ENCODE data around the gene KCND3. TPM values are rescaled to one million over a fixed set of nuclear protein-coding genes. Genes with fewer than 3 reads are reported as not detected.

Gene KCND3
- total and polyA plus RNA-seq, 2 experiments from 2014 or later, result 0.10 to 0.18 TPM

DNA sequence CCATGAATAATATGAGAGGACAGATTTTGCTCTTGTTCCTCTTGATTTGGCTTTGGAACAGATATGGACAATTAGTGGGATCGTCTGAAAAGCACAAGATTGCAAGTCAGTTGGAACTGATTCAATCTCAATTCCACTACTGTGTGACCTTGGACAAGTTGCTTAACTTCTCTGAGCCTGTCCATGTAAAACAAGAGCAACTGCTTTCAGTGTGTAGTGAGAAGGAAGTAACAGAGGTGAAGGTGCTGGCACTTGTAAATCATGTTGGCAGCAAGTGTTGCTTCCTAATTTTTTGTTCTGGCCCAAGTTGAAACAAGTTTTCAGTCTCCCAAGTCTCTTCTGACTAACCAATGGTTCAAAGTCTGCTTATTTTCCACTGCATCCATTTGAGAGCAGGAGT, 265.6 kb downstream of the KCND3 start:
- DNase-seq (ENCODE audit: low spot score), result no peak
- ATAC-seq, result no peak
- TF ChIP-seq, protein P1, sequence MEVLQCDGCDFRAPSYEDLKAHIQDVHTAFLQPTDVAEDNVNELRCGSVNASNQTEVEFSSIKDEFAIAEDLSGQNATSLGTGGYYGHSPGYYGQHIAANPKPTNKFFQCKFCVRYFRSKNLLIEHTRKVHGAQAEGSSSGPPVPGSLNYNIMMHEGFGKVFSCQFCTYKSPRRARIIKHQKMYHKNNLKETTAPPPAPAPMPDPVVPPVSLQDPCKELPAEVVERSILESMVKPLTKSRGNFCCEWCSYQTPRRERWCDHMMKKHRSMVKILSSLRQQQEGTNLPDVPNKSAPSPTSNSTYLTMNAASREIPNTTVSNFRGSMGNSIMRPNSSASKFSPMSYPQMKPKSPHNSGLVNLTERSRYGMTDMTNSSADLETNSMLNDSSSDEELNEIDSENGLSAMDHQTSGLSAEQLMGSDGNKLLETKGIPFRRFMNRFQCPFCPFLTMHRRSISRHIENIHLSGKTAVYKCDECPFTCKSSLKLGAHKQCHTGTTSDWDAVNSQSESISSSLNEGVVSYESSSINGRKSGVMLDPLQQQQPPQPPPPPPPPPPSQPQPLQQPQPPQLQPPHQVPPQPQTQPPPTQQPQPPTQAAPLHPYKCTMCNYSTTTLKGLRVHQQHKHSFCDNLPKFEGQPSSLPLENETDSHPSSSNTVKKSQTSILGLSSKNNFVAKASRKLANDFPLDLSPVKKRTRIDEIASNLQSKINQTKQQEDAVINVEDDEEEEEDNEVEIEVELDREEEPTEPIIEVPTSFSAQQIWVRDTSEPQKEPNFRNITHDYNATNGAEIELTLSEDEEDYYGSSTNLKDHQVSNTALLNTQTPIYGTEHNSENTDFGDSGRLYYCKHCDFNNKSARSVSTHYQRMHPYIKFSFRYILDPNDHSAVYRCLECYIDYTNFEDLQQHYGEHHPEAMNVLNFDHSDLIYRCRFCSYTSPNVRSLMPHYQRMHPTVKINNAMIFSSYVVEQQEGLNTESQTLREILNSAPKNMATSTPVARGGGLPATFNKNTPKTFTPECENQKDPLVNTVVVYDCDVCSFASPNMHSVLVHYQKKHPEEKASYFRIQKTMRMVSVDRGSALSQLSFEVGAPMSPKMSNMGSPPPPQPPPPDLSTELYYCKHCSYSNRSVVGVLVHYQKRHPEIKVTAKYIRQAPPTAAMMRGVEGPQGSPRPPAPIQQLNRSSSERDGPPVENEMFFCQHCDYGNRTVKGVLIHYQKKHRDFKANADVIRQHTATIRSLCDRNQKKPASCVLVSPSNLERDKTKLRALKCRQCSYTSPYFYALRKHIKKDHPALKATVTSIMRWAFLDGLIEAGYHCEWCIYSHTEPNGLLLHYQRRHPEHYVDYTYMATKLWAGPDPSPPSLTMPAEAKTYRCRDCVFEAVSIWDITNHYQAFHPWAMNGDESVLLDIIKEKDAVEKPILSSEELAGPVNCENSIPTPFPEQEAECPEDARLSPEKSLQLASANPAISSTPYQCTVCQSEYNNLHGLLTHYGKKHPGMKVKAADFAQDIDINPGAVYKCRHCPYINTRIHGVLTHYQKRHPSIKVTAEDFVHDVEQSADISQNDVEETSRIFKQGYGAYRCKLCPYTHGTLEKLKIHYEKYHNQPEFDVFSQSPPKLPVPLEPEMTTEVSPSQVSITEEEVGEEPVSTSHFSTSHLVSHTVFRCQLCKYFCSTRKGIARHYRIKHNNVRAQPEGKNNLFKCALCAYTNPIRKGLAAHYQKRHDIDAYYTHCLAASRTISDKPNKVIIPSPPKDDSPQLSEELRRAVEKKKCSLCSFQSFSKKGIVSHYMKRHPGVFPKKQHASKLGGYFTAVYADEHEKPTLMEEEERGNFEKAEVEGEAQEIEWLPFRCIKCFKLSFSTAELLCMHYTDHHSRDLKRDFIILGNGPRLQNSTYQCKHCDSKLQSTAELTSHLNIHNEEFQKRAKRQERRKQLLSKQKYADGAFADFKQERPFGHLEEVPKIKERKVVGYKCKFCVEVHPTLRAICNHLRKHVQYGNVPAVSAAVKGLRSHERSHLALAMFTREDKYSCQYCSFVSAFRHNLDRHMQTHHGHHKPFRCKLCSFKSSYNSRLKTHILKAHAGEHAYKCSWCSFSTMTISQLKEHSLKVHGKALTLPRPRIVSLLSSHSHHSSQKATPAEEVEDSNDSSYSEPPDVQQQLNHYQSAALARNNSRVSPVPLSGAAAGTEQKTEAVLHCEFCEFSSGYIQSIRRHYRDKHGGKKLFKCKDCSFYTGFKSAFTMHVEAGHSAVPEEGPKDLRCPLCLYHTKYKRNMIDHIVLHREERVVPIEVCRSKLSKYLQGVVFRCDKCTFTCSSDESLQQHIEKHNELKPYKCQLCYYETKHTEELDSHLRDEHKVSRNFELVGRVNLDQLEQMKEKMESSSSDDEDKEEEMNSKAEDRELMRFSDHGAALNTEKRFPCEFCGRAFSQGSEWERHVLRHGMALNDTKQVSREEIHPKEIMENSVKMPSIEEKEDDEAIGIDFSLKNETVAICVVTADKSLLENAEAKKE (CRISPR knock-in tag; IDR thresholded peaks at IDR 0.05), result no peak
- TF ChIP-seq EZH2phosphoT487 (IDR thresholded peaks at IDR 0.05; ENCODE audit: unreplicated experiment), result no peak
- TF ChIP-seq, protein P2, sequence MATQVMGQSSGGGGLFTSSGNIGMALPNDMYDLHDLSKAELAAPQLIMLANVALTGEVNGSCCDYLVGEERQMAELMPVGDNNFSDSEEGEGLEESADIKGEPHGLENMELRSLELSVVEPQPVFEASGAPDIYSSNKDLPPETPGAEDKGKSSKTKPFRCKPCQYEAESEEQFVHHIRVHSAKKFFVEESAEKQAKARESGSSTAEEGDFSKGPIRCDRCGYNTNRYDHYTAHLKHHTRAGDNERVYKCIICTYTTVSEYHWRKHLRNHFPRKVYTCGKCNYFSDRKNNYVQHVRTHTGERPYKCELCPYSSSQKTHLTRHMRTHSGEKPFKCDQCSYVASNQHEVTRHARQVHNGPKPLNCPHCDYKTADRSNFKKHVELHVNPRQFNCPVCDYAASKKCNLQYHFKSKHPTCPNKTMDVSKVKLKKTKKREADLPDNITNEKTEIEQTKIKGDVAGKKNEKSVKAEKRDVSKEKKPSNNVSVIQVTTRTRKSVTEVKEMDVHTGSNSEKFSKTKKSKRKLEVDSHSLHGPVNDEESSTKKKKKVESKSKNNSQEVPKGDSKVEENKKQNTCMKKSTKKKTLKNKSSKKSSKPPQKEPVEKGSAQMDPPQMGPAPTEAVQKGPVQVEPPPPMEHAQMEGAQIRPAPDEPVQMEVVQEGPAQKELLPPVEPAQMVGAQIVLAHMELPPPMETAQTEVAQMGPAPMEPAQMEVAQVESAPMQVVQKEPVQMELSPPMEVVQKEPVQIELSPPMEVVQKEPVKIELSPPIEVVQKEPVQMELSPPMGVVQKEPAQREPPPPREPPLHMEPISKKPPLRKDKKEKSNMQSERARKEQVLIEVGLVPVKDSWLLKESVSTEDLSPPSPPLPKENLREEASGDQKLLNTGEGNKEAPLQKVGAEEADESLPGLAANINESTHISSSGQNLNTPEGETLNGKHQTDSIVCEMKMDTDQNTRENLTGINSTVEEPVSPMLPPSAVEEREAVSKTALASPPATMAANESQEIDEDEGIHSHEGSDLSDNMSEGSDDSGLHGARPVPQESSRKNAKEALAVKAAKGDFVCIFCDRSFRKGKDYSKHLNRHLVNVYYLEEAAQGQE (IDR thresholded peaks at IDR 0.05; ENCODE audit: unreplicated experiment), result no peak
- TF ChIP-seq, protein P3, sequence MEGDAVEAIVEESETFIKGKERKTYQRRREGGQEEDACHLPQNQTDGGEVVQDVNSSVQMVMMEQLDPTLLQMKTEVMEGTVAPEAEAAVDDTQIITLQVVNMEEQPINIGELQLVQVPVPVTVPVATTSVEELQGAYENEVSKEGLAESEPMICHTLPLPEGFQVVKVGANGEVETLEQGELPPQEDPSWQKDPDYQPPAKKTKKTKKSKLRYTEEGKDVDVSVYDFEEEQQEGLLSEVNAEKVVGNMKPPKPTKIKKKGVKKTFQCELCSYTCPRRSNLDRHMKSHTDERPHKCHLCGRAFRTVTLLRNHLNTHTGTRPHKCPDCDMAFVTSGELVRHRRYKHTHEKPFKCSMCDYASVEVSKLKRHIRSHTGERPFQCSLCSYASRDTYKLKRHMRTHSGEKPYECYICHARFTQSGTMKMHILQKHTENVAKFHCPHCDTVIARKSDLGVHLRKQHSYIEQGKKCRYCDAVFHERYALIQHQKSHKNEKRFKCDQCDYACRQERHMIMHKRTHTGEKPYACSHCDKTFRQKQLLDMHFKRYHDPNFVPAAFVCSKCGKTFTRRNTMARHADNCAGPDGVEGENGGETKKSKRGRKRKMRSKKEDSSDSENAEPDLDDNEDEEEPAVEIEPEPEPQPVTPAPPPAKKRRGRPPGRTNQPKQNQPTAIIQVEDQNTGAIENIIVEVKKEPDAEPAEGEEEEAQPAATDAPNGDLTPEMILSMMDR (conservative IDR thresholded peaks at IDR 0.05; ENCODE audit: low read depth in 2 of 2), result no peak
- TF ChIP-seq, protein P4, sequence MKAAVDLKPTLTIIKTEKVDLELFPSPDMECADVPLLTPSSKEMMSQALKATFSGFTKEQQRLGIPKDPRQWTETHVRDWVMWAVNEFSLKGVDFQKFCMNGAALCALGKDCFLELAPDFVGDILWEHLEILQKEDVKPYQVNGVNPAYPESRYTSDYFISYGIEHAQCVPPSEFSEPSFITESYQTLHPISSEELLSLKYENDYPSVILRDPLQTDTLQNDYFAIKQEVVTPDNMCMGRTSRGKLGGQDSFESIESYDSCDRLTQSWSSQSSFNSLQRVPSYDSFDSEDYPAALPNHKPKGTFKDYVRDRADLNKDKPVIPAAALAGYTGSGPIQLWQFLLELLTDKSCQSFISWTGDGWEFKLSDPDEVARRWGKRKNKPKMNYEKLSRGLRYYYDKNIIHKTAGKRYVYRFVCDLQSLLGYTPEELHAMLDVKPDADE (IDR thresholded peaks at IDR 0.05), result no peak
- no peak for TF ChIP-seq JUNB (IDR thresholded peaks at IDR 0.05; ENCODE audit: unreplicated experiment)
- no peak for TF ChIP-seq EZH2 (IDR thresholded peaks at IDR 0.05; ENCODE audit: low read depth, unreplicated experiment)
- no peak overlapping the region for H3K27ac Mint-ChIP-seq
- Histone ChIP-seq H3K9me2 (ENCODE audit: insufficient read depth) (peaks cover 6% of the 10 kb centered on the region; the same call in 1 of the 2 replicates), H3K4me1 (ENCODE audit: insufficient read depth) (peaks cover 43% of the 10 kb centered on the region), H3K4me3 (no peak overlapping the region), H3K4me2 (no peak overlapping the region), H3F3A (replicated peaks; ENCODE audit: low read depth) (no peaks in the 10 kb centered on the region; the same call in 1 of the 2 replicates), H3K27ac (ENCODE audit: low read depth) (no peak overlapping the region), H4K20me1 (replicated peaks; ENCODE audit: insufficient read depth) (peaks cover 5% of the 10 kb centered on the region; the same call in 1 of the 2 replicates), H3K36me3 (ENCODE audit: insufficient read depth) (no peaks in the 10 kb centered on the region), H3K79me2 (replicated peaks; ENCODE audit: insufficient read depth) (peaks cover 2% of the 10 kb centered on the region; the same call in 1 of the 2 replicates), H3K27me3 (ENCODE audit: insufficient read depth) (no peaks in the 10 kb centered on the region), H2AFZ (no peak overlapping the region)
- H3K36me3 Mint-ChIP-seq (ENCODE audit: low read depth), result peaks cover 2% of the 10 kb centered on the region; the same call in 1 of the 3 replicates
- peaks cover 8% of the 10 kb centered on the region for H3K27me3 Mint-ChIP-seq (ENCODE audit: insufficient read depth, low read depth, poor library complexity)
- no peaks in the 10 kb centered on the region for H3K9me3 Mint-ChIP-seq
- H3K4me1 Mint-ChIP-seq, result peaks cover 51% of the 10 kb centered on the region
- no peak overlapping the region for H3K4me3 Mint-ChIP-seq
